K562 (cell line): Measurements from ENCODE around the gene SUMO3. TPM values are rescaled to one million over a fixed set of nuclear protein-coding genes. Genes with fewer than 3 reads are reported as not detected.
A peak's percentile ranks its signal among the peaks of the same experiment; 100 is the strongest.

Source experiments
- CXXC5 ChIP-seq: fragments of 250-450 bp; sonication (Bioruptor Pico); IDR thresholded peaks from 2 replicates; pipeline ENCODE4 v1.8.0; 2022; ENCODE audit warnings: inconsistent platforms, mild to moderate bottlenecking, moderate library complexity
- DMBX1 ChIP-seq: fragments of 250-450 bp; sonication (Bioruptor Pico); IDR thresholded peaks from 2 replicates; pipeline ENCODE4 v1.8.0; 2022; ENCODE audit warnings: inconsistent platforms, mild to moderate bottlenecking, moderate library complexity, borderline replicate concordance
- KLF13 ChIP-seq: fragments of 450-650 bp; IDR thresholded peaks from 2 replicates; pipeline ENCODE4 v1.6.1; 2016; ENCODE audit warnings: missing genetic modification characterization, low read depth, mild to moderate bottlenecking, missing compliant biosample characterization, moderate library complexity, borderline replicate concordance
- MEIS2 ChIP-seq: fragments of 450-650 bp; IDR thresholded peaks from 2 replicates; pipeline ENCODE4 v1.6.1; 2014; ENCODE audit warnings: mild to moderate bottlenecking; ENCODE audit not compliant: partially characterized antibody
- NFE2L1 ChIP-seq: fragments of 450-650 bp; IDR thresholded peaks from 2 replicates; pipeline ENCODE4 v1.6.1; 2016; ENCODE audit warnings: missing genetic modification characterization, low read depth, mild to moderate bottlenecking, missing compliant biosample characterization, moderate library complexity, borderline replicate concordance
- RB1 ChIP-seq: fragments of 450-650 bp; IDR thresholded peaks from 2 replicates; pipeline ENCODE4 v1.6.1; 2017; ENCODE audit warnings: low read depth, mild to moderate bottlenecking
- RBM34 ChIP-seq: fragments of 200-400 bp; formaldehyde crosslinking; IDR thresholded peaks from 2 replicates; pipeline ENCODE4 v1.6.1; 2018; ENCODE audit warnings: low read length, borderline replicate concordance; ENCODE audit not compliant: insufficient read depth
- SAFB ChIP-seq: fragments of 200-400 bp; formaldehyde crosslinking; IDR thresholded peaks from 2 replicates; pipeline ENCODE4 v1.6.1; 2017; ENCODE audit warnings: low read depth, low read length, borderline replicate concordance
- SMAD4 ChIP-seq: fragments of 250-450 bp; sonication (Bioruptor Pico); conservative IDR thresholded peaks from 2 replicates; pipeline ENCODE4 v1.8.0; 2021; ENCODE audit warnings: inconsistent platforms, mild to moderate bottlenecking, moderate library complexity
- TBP ChIP-seq: optimal IDR thresholded peaks from 2 replicates; pipeline ENCODE3; 2011; ENCODE audit warnings: low read depth, low read length, improper control_type of control experiment
- YBX1 ChIP-seq: fragments of 450-650 bp; IDR thresholded peaks from 2 replicates; pipeline ENCODE4 v1.7.1; 2016; ENCODE audit warnings: mild to moderate bottlenecking
- ZC3H4 ChIP-seq: sonication (generic); formaldehyde crosslinking; IDR thresholded peaks from 2 replicates; pipeline ENCODE4 v1.9.0; 2021; ENCODE audit warnings: missing genetic modification reagents, borderline replicate concordance
- ZKSCAN1 ChIP-seq: fragments of 150-350 bp; IDR thresholded peaks from 2 replicates; pipeline ENCODE4 v1.6.1; 2016; ENCODE audit warnings: low read depth, low read length
- ZKSCAN8 ChIP-seq: fragments of 200-800 bp; sonication (Bioruptor generic); IDR thresholded peaks from 2 replicates; pipeline ENCODE4 v1.6.1; 2016; ENCODE audit warnings: missing genetic modification characterization, missing compliant biosample characterization
- polyA plus RNA-seq, 8 experiments: library from polyadenylated mRNA; depleted of rRNA in 4 of 8; stranded (reverse) in 5 of 8; unstranded in 3 of 8; fragments of >200 nt; fragmentation: Nextera tagmentation in 2 of 8; fragmentation: Illumina TruSeq in 1 of 8; extraction: Ambion mirVana in 2 of 8; extraction: Trizol in 1 of 8; gene quantifications; 2 replicates each; pipeline versions ENCODE4 v1.2.1 to v1.2.3, GENCODE V29; 2011 to 2014; ENCODE audit warnings: inconsistent platforms in 1 of 8, missing spikeins in 1 of 8
- total RNA-seq, 7 experiments: library from RNA; depleted of rRNA in 6 of 7; stranded (reverse); fragments of >200 nt in 6 of 7; fragmentation: Illumina TruSeq in 2 of 7; extraction: Trizol in 2 of 7; gene quantifications; 2 replicates each; pipeline versions ENCODE4 v1.2.1 to v1.2.3, GENCODE V29; 2011 to 2021; ENCODE audit warnings: low replicate concordance in 1 of 7
- TF ChIP-seq, protein P1 (sequence below): fragments of 450-650 bp; IDR thresholded peaks from 2 replicates; pipeline ENCODE4 v1.6.1; 2016; ENCODE audit warnings: antibody characterized with exemption
- TF ChIP-seq, protein P2 (sequence below): sonication (generic); formaldehyde crosslinking; IDR thresholded peaks from 2 replicates; pipeline ENCODE4 v1.8.1; 2023; ENCODE audit warnings: mild to moderate bottlenecking, missing genetic modification reagents
- TF ChIP-seq, protein P3 (sequence below), 2 experiments: fragments of 450-650 bp; IDR thresholded peaks; 2 replicates each; pipeline ENCODE4 v1.6.1; 2018; ENCODE audit warnings: mild to moderate bottlenecking in 2 of 2, low read depth in 1 of 2; ENCODE audit not compliant: partially characterized antibody in 2 of 2
- TF ChIP-seq, protein P4 (sequence below): fragments of 250-450 bp; sonication (Bioruptor Pico); IDR thresholded peaks from 2 replicates; pipeline ENCODE4 v1.8.0; 2021; ENCODE audit warnings: mild to moderate bottlenecking, moderate library complexity

Gene SUMO3
- total and polyA plus RNA-seq, 9 of the 15 experiments (the other 6 are each of a cell fraction or from before 2014, with no cell fraction given): 13.9 to 143 (median 113) TPM

DNA sequence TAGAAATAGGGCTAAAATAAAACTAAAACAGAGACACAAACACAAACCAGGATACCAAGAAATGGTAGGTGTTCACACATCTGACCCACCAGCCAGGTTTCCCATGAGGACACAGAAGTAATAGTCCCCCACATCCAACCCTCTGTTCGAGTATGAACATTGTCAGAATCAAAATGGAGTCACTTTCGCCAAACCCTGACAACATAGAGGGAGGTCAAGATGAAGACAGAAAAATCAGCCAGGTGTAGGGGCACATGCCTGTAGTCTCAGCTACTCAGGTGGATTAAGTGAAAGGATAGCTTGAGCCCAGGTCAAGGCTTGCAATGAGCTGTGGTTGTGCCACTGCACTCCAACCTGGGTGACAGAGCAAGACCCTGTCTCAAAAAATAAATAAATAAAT is 20.1 kb downstream of the SUMO3 start (continued):
- TF ChIP-seq SAFB (no peak), MEIS2 (no peak), NFE2L1 (tag) (peak; percentile 39; the same call in 1 of the 2 replicates), YBX1 (no peak), RB1 (no peak), ZKSCAN8 (CRISPR knock-in tag) (no peak), SMAD4 (CRISPR knock-in tag) (peak; percentile 47; the same call in 1 of the 2 replicates), ZKSCAN1 (no peak), CXXC5 (peak; percentile 39; the same call in 1 of the 2 replicates), DMBX1 (CRISPR knock-in tag) (peak; percentile 85; the same call in 1 of the 2 replicates), RBM34 (no peak), ZC3H4 (CRISPR knock-in tag) (no peak), KLF13 (tag) (0 out of 2 replicates have a peak, but pooled peaks have one; percentile 30), TBP (no peak)
- TF ChIP-seq, protein P1, sequence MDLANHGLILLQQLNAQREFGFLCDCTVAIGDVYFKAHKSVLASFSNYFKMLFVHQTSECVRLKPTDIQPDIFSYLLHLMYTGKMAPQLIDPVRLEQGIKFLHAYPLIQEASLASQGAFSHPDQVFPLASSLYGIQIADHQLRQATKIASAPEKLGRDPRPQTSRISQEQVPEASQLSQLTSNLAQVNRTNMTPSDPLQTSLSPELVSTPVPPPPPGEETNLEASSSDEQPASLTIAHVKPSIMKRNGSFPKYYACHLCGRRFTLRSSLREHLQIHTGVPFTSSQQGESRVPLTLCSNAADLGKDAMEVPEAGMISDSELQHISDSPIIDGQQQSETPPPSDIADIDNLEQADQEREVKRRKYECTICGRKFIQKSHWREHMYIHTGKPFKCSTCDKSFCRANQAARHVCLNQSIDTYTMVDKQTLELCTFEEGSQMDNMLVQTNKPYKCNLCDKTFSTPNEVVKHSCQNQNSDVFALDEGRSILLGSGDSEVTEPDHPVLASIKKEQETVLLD: no peak
- TF ChIP-seq, protein P2, sequence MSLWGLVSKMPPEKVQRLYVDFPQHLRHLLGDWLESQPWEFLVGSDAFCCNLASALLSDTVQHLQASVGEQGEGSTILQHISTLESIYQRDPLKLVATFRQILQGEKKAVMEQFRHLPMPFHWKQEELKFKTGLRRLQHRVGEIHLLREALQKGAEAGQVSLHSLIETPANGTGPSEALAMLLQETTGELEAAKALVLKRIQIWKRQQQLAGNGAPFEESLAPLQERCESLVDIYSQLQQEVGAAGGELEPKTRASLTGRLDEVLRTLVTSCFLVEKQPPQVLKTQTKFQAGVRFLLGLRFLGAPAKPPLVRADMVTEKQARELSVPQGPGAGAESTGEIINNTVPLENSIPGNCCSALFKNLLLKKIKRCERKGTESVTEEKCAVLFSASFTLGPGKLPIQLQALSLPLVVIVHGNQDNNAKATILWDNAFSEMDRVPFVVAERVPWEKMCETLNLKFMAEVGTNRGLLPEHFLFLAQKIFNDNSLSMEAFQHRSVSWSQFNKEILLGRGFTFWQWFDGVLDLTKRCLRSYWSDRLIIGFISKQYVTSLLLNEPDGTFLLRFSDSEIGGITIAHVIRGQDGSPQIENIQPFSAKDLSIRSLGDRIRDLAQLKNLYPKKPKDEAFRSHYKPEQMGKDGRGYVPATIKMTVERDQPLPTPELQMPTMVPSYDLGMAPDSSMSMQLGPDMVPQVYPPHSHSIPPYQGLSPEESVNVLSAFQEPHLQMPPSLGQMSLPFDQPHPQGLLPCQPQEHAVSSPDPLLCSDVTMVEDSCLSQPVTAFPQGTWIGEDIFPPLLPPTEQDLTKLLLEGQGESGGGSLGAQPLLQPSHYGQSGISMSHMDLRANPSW: no peak
- TF ChIP-seq, protein P3, sequence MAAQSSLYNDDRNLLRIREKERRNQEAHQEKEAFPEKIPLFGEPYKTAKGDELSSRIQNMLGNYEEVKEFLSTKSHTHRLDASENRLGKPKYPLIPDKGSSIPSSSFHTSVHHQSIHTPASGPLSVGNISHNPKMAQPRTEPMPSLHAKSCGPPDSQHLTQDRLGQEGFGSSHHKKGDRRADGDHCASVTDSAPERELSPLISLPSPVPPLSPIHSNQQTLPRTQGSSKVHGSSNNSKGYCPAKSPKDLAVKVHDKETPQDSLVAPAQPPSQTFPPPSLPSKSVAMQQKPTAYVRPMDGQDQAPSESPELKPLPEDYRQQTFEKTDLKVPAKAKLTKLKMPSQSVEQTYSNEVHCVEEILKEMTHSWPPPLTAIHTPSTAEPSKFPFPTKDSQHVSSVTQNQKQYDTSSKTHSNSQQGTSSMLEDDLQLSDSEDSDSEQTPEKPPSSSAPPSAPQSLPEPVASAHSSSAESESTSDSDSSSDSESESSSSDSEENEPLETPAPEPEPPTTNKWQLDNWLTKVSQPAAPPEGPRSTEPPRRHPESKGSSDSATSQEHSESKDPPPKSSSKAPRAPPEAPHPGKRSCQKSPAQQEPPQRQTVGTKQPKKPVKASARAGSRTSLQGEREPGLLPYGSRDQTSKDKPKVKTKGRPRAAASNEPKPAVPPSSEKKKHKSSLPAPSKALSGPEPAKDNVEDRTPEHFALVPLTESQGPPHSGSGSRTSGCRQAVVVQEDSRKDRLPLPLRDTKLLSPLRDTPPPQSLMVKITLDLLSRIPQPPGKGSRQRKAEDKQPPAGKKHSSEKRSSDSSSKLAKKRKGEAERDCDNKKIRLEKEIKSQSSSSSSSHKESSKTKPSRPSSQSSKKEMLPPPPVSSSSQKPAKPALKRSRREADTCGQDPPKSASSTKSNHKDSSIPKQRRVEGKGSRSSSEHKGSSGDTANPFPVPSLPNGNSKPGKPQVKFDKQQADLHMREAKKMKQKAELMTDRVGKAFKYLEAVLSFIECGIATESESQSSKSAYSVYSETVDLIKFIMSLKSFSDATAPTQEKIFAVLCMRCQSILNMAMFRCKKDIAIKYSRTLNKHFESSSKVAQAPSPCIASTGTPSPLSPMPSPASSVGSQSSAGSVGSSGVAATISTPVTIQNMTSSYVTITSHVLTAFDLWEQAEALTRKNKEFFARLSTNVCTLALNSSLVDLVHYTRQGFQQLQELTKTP (IDR thresholded peaks at IDR 0.05; ENCODE audit: low read depth in 1 of 2, partially characterized antibody in 2 of 2): no peak
- TF ChIP-seq, protein P4, sequence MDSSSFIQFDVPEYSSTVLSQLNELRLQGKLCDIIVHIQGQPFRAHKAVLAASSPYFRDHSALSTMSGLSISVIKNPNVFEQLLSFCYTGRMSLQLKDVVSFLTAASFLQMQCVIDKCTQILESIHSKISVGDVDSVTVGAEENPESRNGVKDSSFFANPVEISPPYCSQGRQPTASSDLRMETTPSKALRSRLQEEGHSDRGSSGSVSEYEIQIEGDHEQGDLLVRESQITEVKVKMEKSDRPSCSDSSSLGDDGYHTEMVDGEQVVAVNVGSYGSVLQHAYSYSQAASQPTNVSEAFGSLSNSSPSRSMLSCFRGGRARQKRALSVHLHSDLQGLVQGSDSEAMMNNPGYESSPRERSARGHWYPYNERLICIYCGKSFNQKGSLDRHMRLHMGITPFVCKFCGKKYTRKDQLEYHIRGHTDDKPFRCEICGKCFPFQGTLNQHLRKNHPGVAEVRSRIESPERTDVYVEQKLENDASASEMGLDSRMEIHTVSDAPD (CRISPR knock-in tag): no peak
